ENCODE results near the gene EMILIN1. TPM values are rescaled to one million over a fixed set of nuclear protein-coding genes. Genes with fewer than 3 reads are reported as not detected.

The EMILIN1 gene
- total RNA-seq, 3 donors from 2014 or later, result 25.6 to 94.7 (median 26.9) TPM

DNA sequence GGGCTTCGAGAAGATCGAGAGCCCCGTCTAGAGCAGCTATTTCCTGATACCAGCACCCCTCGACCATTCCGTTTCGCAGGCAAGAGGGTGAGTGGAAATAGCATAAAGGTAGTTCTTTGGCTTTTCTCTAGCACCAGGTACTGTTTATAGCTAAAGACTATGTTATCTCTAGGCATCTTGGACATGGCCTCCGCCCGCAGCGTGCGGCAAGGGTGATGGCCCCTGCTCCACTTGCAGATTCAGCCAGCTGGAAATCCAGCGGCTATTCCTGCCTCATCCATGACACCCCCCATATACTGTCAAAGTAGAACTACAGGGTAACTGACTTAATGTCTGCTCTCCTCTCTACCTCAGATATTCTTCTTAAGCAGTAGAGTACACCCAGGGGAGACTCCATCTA, 23.7 kb upstream of the EMILIN1 start:
- Histone ChIP-seq H3K4me1 (no peaks in the 10 kb centered on the region), H3K27ac (no peak overlapping the region), H3K9me3 (no peaks in the 10 kb centered on the region), H3K27me3 (no peaks in the 10 kb centered on the region), H3K4me3 (no peak overlapping the region), H3K36me3 (no peaks in the 10 kb centered on the region)
- no peak for DNase-seq (ENCODE audit: low spot score in 2 of 2)
- intact Hi-C loops (cut with DNase I; ENCODE audit: low total_unique reads), result loop anchor here (5.0 kb wide), 1 partner anchor 703 kb away; no protein-coding TSS in a partner anchor
- no peak for TF ChIP-seq POLR2AphosphoS5 (IDR thresholded peaks at IDR 0.05)
- no peak for TF ChIP-seq CTCF (IDR thresholded peaks at IDR 0.05)
- TF ChIP-seq POLR2A (IDR thresholded peaks at IDR 0.05), result no peak

GRCh38 chr2:27057184-27057583, 21.2 kb upstream of the EMILIN1 start:
- TF ChIP-seq CTCF (IDR thresholded peaks at IDR 0.05) (no peak), POLR2AphosphoS5 (IDR thresholded peaks at IDR 0.05) (no peak), POLR2A (IDR thresholded peaks at IDR 0.05) (no peak)
- H3K27ac ChIP-seq, result no peak overlapping the region
- intact Hi-C loops (cut with DNase I; ENCODE audit: low total_unique reads), result no loop called here
- H3K36me3 ChIP-seq, result no peaks in the 10 kb centered on the region
- no peak for DNase-seq (ENCODE audit: low spot score in 2 of 2)
- H3K9me3 ChIP-seq, result no peaks in the 10 kb centered on the region
- no peaks in the 10 kb centered on the region for H3K4me1 ChIP-seq
- no peak overlapping the region for H3K4me3 ChIP-seq
- H3K27me3 ChIP-seq, result no peaks in the 10 kb centered on the region

GRCh38 chr2:27058210-27058609, 20.2 kb upstream of the EMILIN1 start:
- H3K4me3 ChIP-seq, result no peak overlapping the region
- H3K27ac ChIP-seq, result no peak overlapping the region
- intact Hi-C loops (cut with DNase I; ENCODE audit: low total_unique reads), result no loop called here
- no peak for DNase-seq (ENCODE audit: low spot score in 2 of 2)
- TF ChIP-seq CTCF (IDR thresholded peaks at IDR 0.05) (no peak), POLR2AphosphoS5 (IDR thresholded peaks at IDR 0.05) (no peak), POLR2A (IDR thresholded peaks at IDR 0.05) (no peak)
- H3K9me3 ChIP-seq, result no peaks in the 10 kb centered on the region
- no peaks in the 10 kb centered on the region for H3K4me1 ChIP-seq
- no peaks in the 10 kb centered on the region for H3K36me3 ChIP-seq
- H3K27me3 ChIP-seq, result no peaks in the 10 kb centered on the region

- TF ChIP-seq CTCF (IDR thresholded peaks at IDR 0.05) (no peak), POLR2A (IDR thresholded peaks at IDR 0.05) (no peak), POLR2AphosphoS5 (IDR thresholded peaks at IDR 0.05) (no peak)
- Histone ChIP-seq H3K4me1 (no peaks in the 10 kb centered on the region), H3K36me3 (no peaks in the 10 kb centered on the region), H3K4me3 (no peak overlapping the region), H3K27me3 (no peaks in the 10 kb centered on the region), H3K9me3 (no peaks in the 10 kb centered on the region), H3K27ac (no peak overlapping the region)
- DNase-seq (ENCODE audit: low spot score in 2 of 2), result no peak
- intact Hi-C loops (cut with DNase I; ENCODE audit: low total_unique reads), result no loop called here
These were observed 19.1 kb upstream of the EMILIN1 start for GRCh38 chr2:27059141-27059820.

GRCh38 chr2:27060323-27060722, 18.1 kb upstream of the EMILIN1 start:
- intact Hi-C loops (cut with DNase I; ENCODE audit: low total_unique reads), result no loop called here
- TF ChIP-seq CTCF (IDR thresholded peaks at IDR 0.05) (no peak), POLR2A (IDR thresholded peaks at IDR 0.05) (no peak), POLR2AphosphoS5 (IDR thresholded peaks at IDR 0.05) (no peak)
- no peaks in the 10 kb centered on the region for H3K9me3 ChIP-seq
- H3K27me3 ChIP-seq, result no peaks in the 10 kb centered on the region
- H3K4me3 ChIP-seq, result no peak overlapping the region
- H3K36me3 ChIP-seq, result no peaks in the 10 kb centered on the region
- H3K4me1 ChIP-seq, result no peaks in the 10 kb centered on the region
- no peak for DNase-seq (ENCODE audit: low spot score in 2 of 2)
- no peak overlapping the region for H3K27ac ChIP-seq

All from breast epithelium (tissue), 4 donors.